Spleen (tissue), 11 donors: ENCODE data around the gene SYCP1. TPM values are rescaled to one million over a fixed set of nuclear protein-coding genes. Genes with fewer than 3 reads are reported as not detected.

Experiments used
- DNase-seq: peaks from one replicate; pipeline ENCODE4 v3.0.0-alpha.2; 2020
- H3K27ac ChIP-seq, 8 donors: fragments of 200-600 bp; sonication (generic) in 7 of 8; 1 replicate in 4 of 8; 2 replicates in 4 of 8; pipeline versions ENCODE4 v1.5.0 to v1.8.0; 2016 to 2021; ENCODE audit warnings: inconsistent platforms in 4 of 8, mild to moderate bottlenecking in 4 of 8, moderate library complexity in 1 of 8
- H3K27me3 ChIP-seq, 7 donors: fragments of 200-600 bp; sonication (generic) in 6 of 7; replicated peaks in 1 of 7; 1 replicate in 4 of 7; 2 replicates in 3 of 7; pipeline versions ENCODE4 v1.5.0 to v1.8.0; 2016 to 2021; ENCODE audit warnings: inconsistent platforms in 3 of 7, mild to moderate bottlenecking in 1 of 7
- H3K36me3 ChIP-seq, 6 donors: fragments of 200-600 bp; sonication (generic) in 5 of 6; 1 replicate in 4 of 6; 2 replicates in 2 of 6; pipeline versions ENCODE4 v1.5.0 to v1.8.0; 2016 to 2021; ENCODE audit warnings: inconsistent platforms in 2 of 6
- H3K4me1 ChIP-seq, 6 donors: fragments of 200-600 bp; sonication (generic) in 5 of 6; 1 replicate in 3 of 6; 2 replicates in 3 of 6; pipeline versions ENCODE4 v1.5.0 to v1.8.0; 2016 to 2021; ENCODE audit warnings: inconsistent platforms in 3 of 6
- H3K4me3 ChIP-seq, 8 donors: fragments of 200-600 bp; sonication (generic) in 7 of 8; 1 replicate in 4 of 8; 2 replicates in 4 of 8; pipeline versions ENCODE4 v1.5.0 to v1.8.0; 2016 to 2021; ENCODE audit warnings: inconsistent platforms in 4 of 8, mild to moderate bottlenecking in 4 of 8, moderate library complexity in 2 of 8
- H3K9me3 ChIP-seq, 8 donors: fragments of 200-600 bp; sonication (generic) in 7 of 8; 1 replicate in 4 of 8; 2 replicates in 4 of 8; pipeline versions ENCODE4 v1.5.0 to v1.8.0; 2016 to 2021; ENCODE audit warnings: inconsistent platforms in 4 of 8
- POLR2A ChIP-seq, 3 donors: fragments of 450-650 bp; IDR thresholded peaks; one replicate each; pipeline ENCODE4 v1.5.1; 2017; ENCODE audit warnings: antibody characterized with exemption in 3 of 3, mild to moderate bottlenecking in 1 of 3
- POLR2AphosphoS5 ChIP-seq, 3 donors: sonication (generic); formaldehyde crosslinking; IDR thresholded peaks; one replicate each; pipeline ENCODE4 v1.5.1; 2017; ENCODE audit warnings: antibody characterized with exemption in 3 of 3
- WGBS, 5 donors: extraction: QIAGEN DNeasy Blood & Tissue Kit in 3 of 5; methylation state at CpG; one replicate each; pipeline versions ENCODE4 v1.1.5 to v1.1.7; 2013 to 2018; 5-methylcytosine and 5-hydroxymethylcytosine counted together
- intact Hi-C: fragments of 100-400 bp; cut with DNase I; formaldehyde crosslinking; loops from one replicate; pipeline ENCODE4 v1.15.0; 2023; ENCODE audit warnings: low total_unique reads
- polyA plus RNA-seq, 3 donors: library from polyadenylated mRNA; stranded (reverse); fragments of 200-250 nt; gene quantifications; one replicate each; pipeline ENCODE4 v1.2.1, GENCODE V29; 2013
- total RNA-seq, 7 donors: library from RNA; depleted of rRNA in 3 of 7; stranded (reverse); fragments of >200 nt in 3 of 7; fragmentation: NEBNext Ultra II Directional in 4 of 7; extraction: Animal tissue kit (Norgen Biotek cat#: 25700) in 4 of 7; gene quantifications; one replicate each; pipeline versions ENCODE4 v1.1.0 to v1.2.1, GENCODE V29; 2016 to 2021
- TF ChIP-seq, protein P1 (sequence below), 11 experiments: fragments of 200-600 bp in 7 of 11; fragments of 450-650 bp in 4 of 11; sonication (generic) in 4 of 11; IDR thresholded peaks in 8 of 11; conservative IDR thresholded peaks in 3 of 11; 1 replicate in 7 of 11; 2 replicates in 4 of 11; pipeline versions ENCODE4 v1.4.0 to v1.8.0; 2016 to 2021; ENCODE audit warnings: antibody characterized with exemption in 11 of 11, inconsistent platforms in 4 of 11, mild to moderate bottlenecking in 1 of 11
- donor health status: healthy with polysubstance abuse.
- donor health status: DM: no; HTN: no; CAD: no; lungs with moderate emphysema.
- donor health status: DM: no; HTN: no; CAD: no.
- donor health status: Bipolar disorder and iron deficiency.
- donor health status: healthy.
- donor health status: DM: no; HTN: no; CAD: no.
- donor health status: DM: yes; HTN: yes; CAD: no.

Gene SYCP1
- total and polyA plus RNA-seq, 10 donors = not detected

GRCh38 chr1:114986286-114986685 lies 131.6 kb downstream of the SYCP1 start:
- Histone ChIP-seq H3K9me3 (peaks cover 9 to 54% (median 45%) of the 10 kb centered on the region in 8 donors), H3K27ac (no peak overlapping the region), H3K36me3 (no peaks in the 10 kb centered on the region), H3K4me3 (no peak overlapping the region), H3K4me1 (no peaks in the 10 kb centered on the region), H3K27me3 (peaks cover 0 to 5% (median 0%) of the 10 kb centered on the region in 7 donors)
- TF ChIP-seq POLR2AphosphoS5 (IDR thresholded peaks at IDR 0.05) (no peak), POLR2A (IDR thresholded peaks at IDR 0.05) (no peak)
- TF ChIP-seq, protein P1, sequence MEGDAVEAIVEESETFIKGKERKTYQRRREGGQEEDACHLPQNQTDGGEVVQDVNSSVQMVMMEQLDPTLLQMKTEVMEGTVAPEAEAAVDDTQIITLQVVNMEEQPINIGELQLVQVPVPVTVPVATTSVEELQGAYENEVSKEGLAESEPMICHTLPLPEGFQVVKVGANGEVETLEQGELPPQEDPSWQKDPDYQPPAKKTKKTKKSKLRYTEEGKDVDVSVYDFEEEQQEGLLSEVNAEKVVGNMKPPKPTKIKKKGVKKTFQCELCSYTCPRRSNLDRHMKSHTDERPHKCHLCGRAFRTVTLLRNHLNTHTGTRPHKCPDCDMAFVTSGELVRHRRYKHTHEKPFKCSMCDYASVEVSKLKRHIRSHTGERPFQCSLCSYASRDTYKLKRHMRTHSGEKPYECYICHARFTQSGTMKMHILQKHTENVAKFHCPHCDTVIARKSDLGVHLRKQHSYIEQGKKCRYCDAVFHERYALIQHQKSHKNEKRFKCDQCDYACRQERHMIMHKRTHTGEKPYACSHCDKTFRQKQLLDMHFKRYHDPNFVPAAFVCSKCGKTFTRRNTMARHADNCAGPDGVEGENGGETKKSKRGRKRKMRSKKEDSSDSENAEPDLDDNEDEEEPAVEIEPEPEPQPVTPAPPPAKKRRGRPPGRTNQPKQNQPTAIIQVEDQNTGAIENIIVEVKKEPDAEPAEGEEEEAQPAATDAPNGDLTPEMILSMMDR (IDR thresholded peaks at IDR 0.05 in 8 of 11, conservative IDR thresholded peaks at IDR 0.05 in 3 of 11) = no peak
- no peak for DNase-seq
- intact Hi-C loops = no loop called here

DNA sequence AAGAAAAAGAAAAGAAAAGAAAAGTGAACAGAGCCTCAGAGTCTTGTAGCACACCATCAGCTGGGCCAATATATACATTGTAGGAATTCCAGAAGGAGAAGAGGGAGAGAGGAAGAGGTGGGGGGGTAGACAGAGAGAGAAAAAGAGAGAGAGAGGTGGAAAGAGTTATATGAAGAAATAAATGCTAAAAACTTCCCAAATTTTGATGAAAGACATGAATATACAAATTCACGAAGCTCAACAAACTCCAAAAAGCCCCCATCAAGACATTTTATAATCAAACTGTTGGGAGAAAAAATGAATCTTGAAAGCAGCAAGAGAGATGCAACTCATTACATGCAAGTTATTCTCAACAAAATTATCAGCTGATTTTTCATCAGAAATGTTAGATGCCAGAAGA lies 133.4 kb downstream of the SYCP1 start:
- Histone ChIP-seq H3K4me1 (no peaks in the 10 kb centered on the region), H3K27ac (no peak overlapping the region), H3K27me3 (peaks cover 0 to 5% (median 0%) of the 10 kb centered on the region in 7 donors), H3K36me3 (no peaks in the 10 kb centered on the region), H3K9me3 (peaks cover 4 to 35% (median 28%) of the 10 kb centered on the region in 8 donors), H3K4me3 (no peak overlapping the region)
- TF ChIP-seq POLR2A (IDR thresholded peaks at IDR 0.05) = no peak
- no peak for TF ChIP-seq POLR2AphosphoS5 (IDR thresholded peaks at IDR 0.05)
- TF ChIP-seq, protein P1 (IDR thresholded peaks at IDR 0.05 in 8 of 11, conservative IDR thresholded peaks at IDR 0.05 in 3 of 11) = no peak
- no peak for DNase-seq
- intact Hi-C loops = no loop called here
- 84 to 94% (median 88%) methylated on average over 1 of the region's 1 CpG for WGBS, 5 donors

GRCh38 chr1:114997510-114998289 lies 143.0 kb downstream of the SYCP1 start:
- DNase-seq = no peak
- H3K27ac ChIP-seq = no peak overlapping the region
- H3K4me3 ChIP-seq = no peak overlapping the region
- H3K9me3 ChIP-seq = no peaks in the 10 kb centered on the region
- TF ChIP-seq POLR2A (IDR thresholded peaks at IDR 0.05) = no peak
- TF ChIP-seq, protein P1 (IDR thresholded peaks at IDR 0.05 in 8 of 11, conservative IDR thresholded peaks at IDR 0.05 in 3 of 11) = no peak
- TF ChIP-seq POLR2AphosphoS5 (IDR thresholded peaks at IDR 0.05) = no peak
- intact Hi-C loops = no loop called here
- H3K36me3 ChIP-seq = no peaks in the 10 kb centered on the region
- peaks cover 0 to 9% (median 0%) of the 10 kb centered on the region in 7 donors for H3K27me3 ChIP-seq
- no peaks in the 10 kb centered on the region for H3K4me1 ChIP-seq

- 73 to 83% (median 81%) methylated on average over 2 of the region's 2 CpGs for WGBS, 5 donors
- intact Hi-C loops = no loop called here
- Histone ChIP-seq H3K27me3 (peaks cover 0 to 9% (median 0%) of the 10 kb centered on the region in 7 donors), H3K4me1 (no peaks in the 10 kb centered on the region), H3K9me3 (no peaks in the 10 kb centered on the region), H3K36me3 (no peaks in the 10 kb centered on the region), H3K27ac (no peak overlapping the region), H3K4me3 (no peak overlapping the region)
- DNase-seq = no peak
- TF ChIP-seq, protein P1 (IDR thresholded peaks at IDR 0.05 in 8 of 11, conservative IDR thresholded peaks at IDR 0.05 in 3 of 11) = no peak
- TF ChIP-seq POLR2AphosphoS5 (IDR thresholded peaks at IDR 0.05) (no peak), POLR2A (IDR thresholded peaks at IDR 0.05) (no peak)
These were observed 151.5 kb downstream of the SYCP1 start for GRCh38 chr1:115006191-115006590.
